PFSK-1 (cell line): ENCODE results near the gene POR.

Experiments
- FOXP2 ChIP-seq: optimal IDR thresholded peaks from 2 replicates; pipeline ENCODE3; 2011; ENCODE audit warnings: borderline replicate concordance, control low read depth, inconsistent platforms; ENCODE audit not compliant: insufficient read depth; ENCODE audit errors: extremely low read length, extremely low read depth
- POLR2AphosphoS5 ChIP-seq: IDR thresholded peaks from 2 replicates; pipeline ENCODE4 v1.6.1; 2012; ENCODE audit warnings: low read depth, mild to moderate bottlenecking, control low read depth, low read length, moderate library complexity
- REST ChIP-seq, 2 experiments: IDR thresholded peaks; 2 replicates each; pipeline versions ENCODE4 v1.6.1 to v1.8.0; 2011 to 2012; ENCODE audit warnings: low read depth in 2 of 2, low read length in 2 of 2, control low read depth in 1 of 2, inconsistent platforms in 1 of 2, mild to moderate bottlenecking in 1 of 2, moderate library complexity in 1 of 2; ENCODE audit not compliant: insufficient read depth in 1 of 2
- SIN3A ChIP-seq: IDR thresholded peaks from 2 replicates; pipeline ENCODE4 v1.6.1; 2012; ENCODE audit warnings: mild to moderate bottlenecking, low read length, moderate library complexity, borderline replicate concordance; ENCODE audit not compliant: insufficient read depth
- TAF1 ChIP-seq: IDR thresholded peaks from 2 replicates; pipeline ENCODE4 v1.6.1; 2012; ENCODE audit warnings: low read length, control low read depth, borderline replicate concordance; ENCODE audit not compliant: insufficient read depth

Gene POR

GRCh38 chr7:75889223-75889825 lies 25.6 kb upstream of the POR start:
- no peak for TF ChIP-seq FOXP2
- no peak for TF ChIP-seq POLR2AphosphoS5
- TF ChIP-seq TAF1 = no peak
- TF ChIP-seq SIN3A = no peak
- no peak for TF ChIP-seq REST (IDR thresholded peaks at IDR 0.05; ENCODE audit: insufficient read depth in 1 of 2, low read depth in 2 of 2, low read length in 2 of 2)

- TF ChIP-seq SIN3A (no peak), FOXP2 (no peak), POLR2AphosphoS5 (no peak), TAF1 (no peak), REST (IDR thresholded peaks at IDR 0.05; ENCODE audit: insufficient read depth in 1 of 2, low read depth in 2 of 2, low read length in 2 of 2) (no peak)
Measured at GRCh38 chr7:75889826-75890225, 25.1 kb upstream of the POR start.

- TF ChIP-seq POLR2AphosphoS5 (no peak), REST (IDR thresholded peaks at IDR 0.05; ENCODE audit: insufficient read depth in 1 of 2, low read depth in 2 of 2, low read length in 2 of 2) (no peak), TAF1 (no peak), FOXP2 (no peak), SIN3A (no peak)
Measured at GRCh38 chr7:75891815-75892411, 23.0 kb upstream of the POR start.

- no peak for TF ChIP-seq REST (IDR thresholded peaks at IDR 0.05; ENCODE audit: insufficient read depth in 1 of 2, low read depth in 2 of 2, low read length in 2 of 2)
- TF ChIP-seq TAF1 = no peak
- TF ChIP-seq POLR2AphosphoS5 = no peak
- no peak for TF ChIP-seq SIN3A
- TF ChIP-seq FOXP2 = no peak
Measured at GRCh38 chr7:75892634-75893272, 22.2 kb upstream of the POR start.

GRCh38 chr7:75896803-75897327 lies 18.1 kb upstream of the POR start:
- TF ChIP-seq SIN3A (no peak), TAF1 (no peak), FOXP2 (no peak), POLR2AphosphoS5 (no peak), REST (IDR thresholded peaks at IDR 0.05; ENCODE audit: insufficient read depth in 1 of 2, low read depth in 2 of 2, low read length in 2 of 2) (no peak)
